ENCODE data around the gene INTS1. TPM values are rescaled to one million over a fixed set of nuclear protein-coding genes. Genes with fewer than 3 reads are reported as not detected.
A peak's percentile ranks its signal among the peaks of the same experiment; 100 is the strongest.

Gene INTS1
- total and polyA plus RNA-seq, 2 experiments from 2014 or later = 35.1 to 111 TPM

DNA sequence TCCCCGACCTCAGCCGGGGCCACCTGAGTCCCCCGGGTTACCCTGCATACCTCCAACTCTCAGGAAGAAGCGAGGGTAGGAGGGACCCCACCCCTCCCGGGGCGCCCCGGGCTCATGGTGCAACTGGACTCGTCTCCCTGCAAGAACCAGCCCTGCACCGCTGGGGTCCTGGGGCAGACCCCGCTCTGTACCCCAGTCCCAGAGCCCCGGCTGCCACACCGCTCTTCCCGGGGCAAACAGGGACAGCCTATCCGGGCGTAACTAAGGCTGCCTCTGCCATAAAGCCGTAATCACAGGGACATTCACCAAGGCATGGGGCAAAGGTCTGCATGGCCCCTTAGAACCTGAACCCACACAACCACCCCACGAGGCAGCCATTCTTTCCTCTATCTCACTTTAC is 19.7 kb upstream of the INTS1 start:
- no peak overlapping the region for H3K27ac Mint-ChIP-seq
- no peaks in the 10 kb centered on the region for H3F3A ChIP-seq (replicated peaks; ENCODE audit: low read depth)
- peaks cover 10% of the 10 kb centered on the region for H3K4me1 Mint-ChIP-seq
- no peak overlapping the region for H3K4me3 ChIP-seq
- H3K4me2 ChIP-seq = no peak overlapping the region
- no peaks in the 10 kb centered on the region for H3K27me3 ChIP-seq (ENCODE audit: insufficient read depth)
- no peak overlapping the region; the same call in 2 of the 3 replicates for H3K4me3 Mint-ChIP-seq
- H3K79me2 ChIP-seq (replicated peaks; ENCODE audit: insufficient read depth) = no peaks in the 10 kb centered on the region
- H3K27ac ChIP-seq (ENCODE audit: low read depth) = no peak overlapping the region
- H3K9me3 Mint-ChIP-seq = peaks cover 11% of the 10 kb centered on the region; the same call in 2 of the 3 replicates
- H3K27me3 Mint-ChIP-seq (ENCODE audit: insufficient read depth, low read depth, poor library complexity) = peaks cover 9% of the 10 kb centered on the region
- H3K9me2 ChIP-seq (ENCODE audit: insufficient read depth) = no peaks in the 10 kb centered on the region
- TF ChIP-seq EZH2phosphoT487 (IDR thresholded peaks at IDR 0.05; ENCODE audit: unreplicated experiment) (no peak), ETS1 (IDR thresholded peaks at IDR 0.05) (no peak), JUNB (IDR thresholded peaks at IDR 0.05; ENCODE audit: unreplicated experiment) (no peak), STAT1 (IDR thresholded peaks at IDR 0.05; ENCODE audit: unreplicated experiment) (no peak), REST (IDR thresholded peaks at IDR 0.05; ENCODE audit: unreplicated experiment) (no peak), EZH2 (IDR thresholded peaks at IDR 0.05; ENCODE audit: low read depth, unreplicated experiment) (no peak), ZNF114 (CRISPR knock-in tag; IDR thresholded peaks at IDR 0.05) (no peak)
- TF ChIP-seq, protein P1, sequence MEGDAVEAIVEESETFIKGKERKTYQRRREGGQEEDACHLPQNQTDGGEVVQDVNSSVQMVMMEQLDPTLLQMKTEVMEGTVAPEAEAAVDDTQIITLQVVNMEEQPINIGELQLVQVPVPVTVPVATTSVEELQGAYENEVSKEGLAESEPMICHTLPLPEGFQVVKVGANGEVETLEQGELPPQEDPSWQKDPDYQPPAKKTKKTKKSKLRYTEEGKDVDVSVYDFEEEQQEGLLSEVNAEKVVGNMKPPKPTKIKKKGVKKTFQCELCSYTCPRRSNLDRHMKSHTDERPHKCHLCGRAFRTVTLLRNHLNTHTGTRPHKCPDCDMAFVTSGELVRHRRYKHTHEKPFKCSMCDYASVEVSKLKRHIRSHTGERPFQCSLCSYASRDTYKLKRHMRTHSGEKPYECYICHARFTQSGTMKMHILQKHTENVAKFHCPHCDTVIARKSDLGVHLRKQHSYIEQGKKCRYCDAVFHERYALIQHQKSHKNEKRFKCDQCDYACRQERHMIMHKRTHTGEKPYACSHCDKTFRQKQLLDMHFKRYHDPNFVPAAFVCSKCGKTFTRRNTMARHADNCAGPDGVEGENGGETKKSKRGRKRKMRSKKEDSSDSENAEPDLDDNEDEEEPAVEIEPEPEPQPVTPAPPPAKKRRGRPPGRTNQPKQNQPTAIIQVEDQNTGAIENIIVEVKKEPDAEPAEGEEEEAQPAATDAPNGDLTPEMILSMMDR (conservative IDR thresholded peaks at IDR 0.05; ENCODE audit: low read depth in 2 of 2) = no peak
- peak; percentile 14 for ATAC-seq
- no peak for DNase-seq (ENCODE audit: low spot score)
- no peaks in the 10 kb centered on the region for H3K36me3 Mint-ChIP-seq (ENCODE audit: low read depth)
- H2AFZ ChIP-seq = no peak overlapping the region
- H3K4me1 ChIP-seq (ENCODE audit: insufficient read depth) = no peaks in the 10 kb centered on the region
- no peaks in the 10 kb centered on the region for H3K36me3 ChIP-seq (ENCODE audit: insufficient read depth)
- H4K20me1 ChIP-seq (replicated peaks; ENCODE audit: insufficient read depth) = no peaks in the 10 kb centered on the region

DNA sequence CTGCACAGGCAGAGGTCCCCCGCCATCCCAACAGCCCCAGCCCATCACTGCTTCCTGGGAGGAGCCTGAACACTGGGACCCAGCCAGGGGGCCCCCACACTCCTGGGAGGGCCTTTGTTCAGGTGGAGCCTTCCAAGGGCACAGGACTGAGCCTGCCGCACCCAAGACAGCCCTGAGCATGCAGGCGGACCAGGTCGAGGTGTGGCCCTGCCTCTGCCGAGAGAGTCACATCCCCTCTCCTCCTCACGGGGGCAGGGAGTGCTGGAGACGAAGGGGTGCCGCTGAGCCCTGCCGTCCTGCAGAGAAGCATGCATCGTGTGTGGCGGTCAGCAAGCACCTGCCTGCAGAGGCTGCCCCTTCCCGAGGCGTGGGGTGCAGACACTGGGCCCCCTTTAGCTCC is 19.0 kb upstream of the INTS1 start:
- no peak overlapping the region for H3K27ac Mint-ChIP-seq
- Histone ChIP-seq H3F3A (replicated peaks; ENCODE audit: low read depth) (no peaks in the 10 kb centered on the region), H3K36me3 (ENCODE audit: insufficient read depth) (no peaks in the 10 kb centered on the region), H3K79me2 (replicated peaks; ENCODE audit: insufficient read depth) (no peaks in the 10 kb centered on the region), H3K9me2 (ENCODE audit: insufficient read depth) (no peaks in the 10 kb centered on the region), H3K4me1 (ENCODE audit: insufficient read depth) (no peaks in the 10 kb centered on the region), H3K4me3 (no peak overlapping the region), H4K20me1 (replicated peaks; ENCODE audit: insufficient read depth) (no peaks in the 10 kb centered on the region), H2AFZ (peak overlapping the region; percentile 69; the same call in 1 of the 2 replicates), H3K27ac (ENCODE audit: low read depth) (no peak overlapping the region), H3K27me3 (ENCODE audit: insufficient read depth) (no peaks in the 10 kb centered on the region), H3K4me2 (0 out of 2 replicates have a peak overlapping the region, but pooled peaks have one; percentile 38)
- DNase-seq (ENCODE audit: low spot score) (peak; percentile 56), ATAC-seq (peak; percentile 96)
- no peaks in the 10 kb centered on the region for H3K36me3 Mint-ChIP-seq (ENCODE audit: low read depth)
- peaks cover 8% of the 10 kb centered on the region for H3K27me3 Mint-ChIP-seq (ENCODE audit: insufficient read depth, low read depth, poor library complexity)
- H3K4me1 Mint-ChIP-seq = peaks cover 10% of the 10 kb centered on the region
- no peak overlapping the region for H3K4me3 Mint-ChIP-seq
- peaks cover 11% of the 10 kb centered on the region; the same call in 2 of the 3 replicates for H3K9me3 Mint-ChIP-seq
- TF ChIP-seq EZH2phosphoT487 (IDR thresholded peaks at IDR 0.05; ENCODE audit: unreplicated experiment) (no peak), POLR2AphosphoS5 (IDR thresholded peaks at IDR 0.05; ENCODE audit: low read depth) (no peak), ETS1 (IDR thresholded peaks at IDR 0.05) (no peak), ZNF114 (CRISPR knock-in tag; IDR thresholded peaks at IDR 0.05) (no peak), CREB1 (CRISPR knock-in tag; IDR thresholded peaks at IDR 0.05; ENCODE audit: low read depth) (no peak), ZNF331 (CRISPR knock-in tag; IDR thresholded peaks at IDR 0.05; ENCODE audit: low read depth) (no peak)

Data from GM23338 (cell line).